CD4-positive, alpha-beta memory T cell (primary cell): ENCODE results near the gene METTL25. TPM values are rescaled to one million over a fixed set of nuclear protein-coding genes. Genes with fewer than 3 reads are reported as not detected.

Source experiments
- polyA plus RNA-seq, 2 donors: library from polyadenylated mRNA; unstranded; fragments of 300-500 nt; fragmentation: Illumina TruSeq; gene quantifications; one replicate each; pipeline ENCODE4 v1.2.3, GENCODE V29; 2021
- total RNA-seq, 2 experiments: library from RNA; stranded (reverse); gene quantifications; one replicate each; pipeline ENCODE4 v1.2.3, GENCODE V29; 2021

Gene METTL25
- total and polyA plus RNA-seq, 4 experiments from 2014 or later, result 9.9 to 26.3 (median 18.1) TPM

Other genes with a start within 250 kb of the METTL25 start
- 10 to 100 TPM; 58.1 to 60.4 TPM for gene CCDC59, start 142 bp upstream of the METTL25 start, total RNA-seq
- gene CCDC59, start 142 bp upstream of the METTL25 start, polyA plus RNA-seq, result 10 to 100 TPM; 85.4 to 89.4 TPM